Liver (tissue), 9 donors: ENCODE data around the gene KIF1A. TPM values are rescaled to one million over a fixed set of nuclear protein-coding genes. Genes with fewer than 3 reads are reported as not detected.

Experiments
- DNase-seq: peaks from one replicate; pipeline ENCODE4 v3.0.0-alpha.2; 2017; ENCODE audit warnings: low spot score
- H3K27ac ChIP-seq, 2 donors: one replicate each; pipeline ENCODE4 v1.7.0; 2013; ENCODE audit warnings: inconsistent platforms in 2 of 2, low read length in 2 of 2, control low read depth in 1 of 2, low read depth in 1 of 2, mild to moderate bottlenecking in 1 of 2
- H3K27me3 ChIP-seq, 4 donors: one replicate each; pipeline versions ENCODE4 v1.6.1 to v1.7.0; 2013; ENCODE audit warnings: low read length in 3 of 4, inconsistent platforms in 1 of 4, mild to moderate bottlenecking in 1 of 4, moderate library complexity in 1 of 4; ENCODE audit not compliant: control insufficient read depth in 4 of 4, insufficient read depth in 4 of 4
- H3K36me3 ChIP-seq, 4 donors: one replicate each; pipeline versions ENCODE4 v1.6.1 to v1.7.0; 2013; ENCODE audit warnings: low read length in 3 of 4, mild to moderate bottlenecking in 3 of 4, low read depth in 1 of 4, moderate library complexity in 1 of 4; ENCODE audit not compliant: control insufficient read depth in 4 of 4, insufficient read depth in 3 of 4
- H3K4me1 ChIP-seq, 4 donors: one replicate each; pipeline versions ENCODE4 v1.6.1 to v1.7.0; 2013; ENCODE audit warnings: low read length in 3 of 4, mild to moderate bottlenecking in 3 of 4, moderate library complexity in 1 of 4; ENCODE audit not compliant: control insufficient read depth in 4 of 4, insufficient read depth in 4 of 4
- H3K4me3 ChIP-seq, 3 donors: one replicate each; pipeline versions ENCODE4 v1.6.1 to v1.7.0; 2013; ENCODE audit warnings: low read length in 3 of 3, control low read depth in 1 of 3, low read depth in 1 of 3, mild to moderate bottlenecking in 1 of 3
- H3K9ac ChIP-seq, 2 donors: one replicate each; pipeline ENCODE4 v1.7.0; 2013; ENCODE audit warnings: low read length in 2 of 2, mild to moderate bottlenecking in 2 of 2, moderate library complexity in 2 of 2, control low read depth in 1 of 2, low read depth in 1 of 2
- H3K9me3 ChIP-seq, 4 donors: one replicate each; pipeline versions ENCODE4 v1.6.1 to v1.7.0; 2013; ENCODE audit warnings: low read length in 3 of 4; ENCODE audit not compliant: control insufficient read depth in 4 of 4
- FOXA2 ChIP-seq: IDR thresholded peaks from 2 replicates; pipeline ENCODE4 v1.6.1; 2016; ENCODE audit warnings: antibody characterized with exemption
- HNF4G ChIP-seq: IDR thresholded peaks from 2 replicates; pipeline ENCODE4 v1.6.1; 2016; ENCODE audit warnings: antibody characterized with exemption
- JUND ChIP-seq, 2 donors: IDR thresholded peaks; 2 replicates each; pipeline ENCODE4 v1.6.1; 2016; ENCODE audit warnings: antibody characterized with exemption in 2 of 2
- RXRA ChIP-seq, 2 donors: IDR thresholded peaks; 2 replicates each; pipeline ENCODE4 v1.6.1; 2017 to 2018; ENCODE audit warnings: antibody characterized with exemption in 2 of 2, mild to moderate bottlenecking in 1 of 2
- WGBS: extraction: QIAGEN DNeasy Blood & Tissue Kit; methylation state at CpG from one replicate; pipeline ENCODE4 v1.1.7; 2013; 5-methylcytosine and 5-hydroxymethylcytosine counted together
- polyA plus RNA-seq, 2 donors: library from polyadenylated mRNA; stranded (reverse) in 1 of 2; unstranded in 1 of 2; fragments of 200-250 nt in 1 of 2; fragments of >200 nt in 1 of 2; fragmentation: Nextera tagmentation in 1 of 2; extraction: Ambion mirVana in 1 of 2; gene quantifications; one replicate each; pipeline versions ENCODE4 v1.2.1 to v1.2.3, GENCODE V29; 2013 to 2015
- total RNA-seq, 2 donors: library from RNA; depleted of rRNA; stranded (reverse); fragments of >200 nt; gene quantifications; one replicate each; pipeline ENCODE4 v1.2.3, GENCODE V29; 2014
- TF ChIP-seq, protein P1 (sequence below): IDR thresholded peaks from 2 replicates; pipeline ENCODE4 v1.6.1; 2016; ENCODE audit warnings: antibody characterized with exemption, mild to moderate bottlenecking
- TF ChIP-seq, protein P2 (sequence below): IDR thresholded peaks from 2 replicates; pipeline ENCODE4 v1.6.1; 2016; ENCODE audit warnings: antibody characterized with exemption
- TF ChIP-seq, protein P3 (sequence below): IDR thresholded peaks from 2 replicates; pipeline ENCODE4 v1.6.1; 2016; ENCODE audit warnings: antibody characterized with exemption
- donor health status: healthy.
- donor health status: healthy.
- donor health status: healthy.
- donor health status: healthy.
- donor health status: healthy.

Gene KIF1A, protein sequence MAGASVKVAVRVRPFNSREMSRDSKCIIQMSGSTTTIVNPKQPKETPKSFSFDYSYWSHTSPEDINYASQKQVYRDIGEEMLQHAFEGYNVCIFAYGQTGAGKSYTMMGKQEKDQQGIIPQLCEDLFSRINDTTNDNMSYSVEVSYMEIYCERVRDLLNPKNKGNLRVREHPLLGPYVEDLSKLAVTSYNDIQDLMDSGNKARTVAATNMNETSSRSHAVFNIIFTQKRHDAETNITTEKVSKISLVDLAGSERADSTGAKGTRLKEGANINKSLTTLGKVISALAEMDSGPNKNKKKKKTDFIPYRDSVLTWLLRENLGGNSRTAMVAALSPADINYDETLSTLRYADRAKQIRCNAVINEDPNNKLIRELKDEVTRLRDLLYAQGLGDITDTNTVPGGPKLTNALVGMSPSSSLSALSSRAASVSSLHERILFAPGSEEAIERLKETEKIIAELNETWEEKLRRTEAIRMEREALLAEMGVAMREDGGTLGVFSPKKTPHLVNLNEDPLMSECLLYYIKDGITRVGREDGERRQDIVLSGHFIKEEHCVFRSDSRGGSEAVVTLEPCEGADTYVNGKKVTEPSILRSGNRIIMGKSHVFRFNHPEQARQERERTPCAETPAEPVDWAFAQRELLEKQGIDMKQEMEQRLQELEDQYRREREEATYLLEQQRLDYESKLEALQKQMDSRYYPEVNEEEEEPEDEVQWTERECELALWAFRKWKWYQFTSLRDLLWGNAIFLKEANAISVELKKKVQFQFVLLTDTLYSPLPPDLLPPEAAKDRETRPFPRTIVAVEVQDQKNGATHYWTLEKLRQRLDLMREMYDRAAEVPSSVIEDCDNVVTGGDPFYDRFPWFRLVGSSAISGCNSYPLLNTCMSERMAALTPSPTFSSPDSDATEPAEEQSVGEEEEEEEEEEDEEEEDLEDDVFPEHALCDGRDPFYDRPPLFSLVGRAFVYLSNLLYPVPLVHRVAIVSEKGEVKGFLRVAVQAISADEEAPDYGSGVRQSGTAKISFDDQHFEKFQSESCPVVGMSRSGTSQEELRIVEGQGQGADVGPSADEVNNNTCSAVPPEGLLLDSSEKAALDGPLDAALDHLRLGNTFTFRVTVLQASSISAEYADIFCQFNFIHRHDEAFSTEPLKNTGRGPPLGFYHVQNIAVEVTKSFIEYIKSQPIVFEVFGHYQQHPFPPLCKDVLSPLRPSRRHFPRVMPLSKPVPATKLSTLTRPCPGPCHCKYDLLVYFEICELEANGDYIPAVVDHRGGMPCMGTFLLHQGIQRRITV (N-terminal part only)
- total RNA-seq (under 1 TPM; 0.08 to 0.14 TPM), polyA plus RNA-seq (under 1 TPM; 0.03 to 0.21 TPM)

DNA sequence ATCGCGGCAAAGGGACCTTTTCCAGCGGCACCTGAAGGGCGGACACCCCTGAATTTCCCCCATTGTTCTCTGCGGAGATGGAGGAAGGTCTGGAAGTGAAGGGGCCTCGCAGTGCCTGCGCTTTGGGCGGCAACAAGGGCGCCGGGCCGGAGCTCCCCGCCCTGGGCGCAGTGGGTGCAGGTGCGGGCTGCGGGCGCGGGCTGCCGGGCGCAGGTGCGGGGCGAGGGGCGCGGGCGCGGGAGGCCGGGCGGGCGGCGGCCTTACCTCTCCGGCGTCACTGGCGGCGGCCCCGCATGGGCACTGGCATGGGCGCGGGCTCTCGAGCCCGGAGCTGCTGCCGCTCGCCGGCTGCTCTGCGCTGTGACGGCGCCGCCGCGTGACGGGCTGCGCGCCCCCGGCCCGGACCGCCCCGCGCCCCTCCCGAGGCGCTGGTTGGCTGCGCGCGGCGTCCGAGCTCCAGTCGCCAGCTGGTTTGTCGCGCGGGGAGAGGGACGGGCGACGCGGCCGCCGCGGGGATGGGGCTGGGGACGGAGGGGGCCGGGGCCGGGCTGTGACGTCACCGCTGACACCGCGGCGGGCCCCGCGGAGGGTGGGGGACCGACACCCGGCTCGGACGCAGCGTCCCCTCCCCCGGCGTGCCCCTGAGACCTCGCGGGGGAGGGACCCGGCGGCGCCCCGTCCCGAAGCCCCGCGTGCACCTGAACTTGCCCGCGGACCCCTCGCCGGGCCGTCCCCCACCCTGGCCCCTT is at the start of gene KIF1A:
TSS of gene KIF1A (minus strand) at position 362 of the 749 bp plus-strand sequence. CDS start 22,467 bp downstream, outside the sequence.
- WGBS = 2% methylated on average over 104 of the region's 104 CpGs
- Histone ChIP-seq H3K4me3 (peak within 1 kb of the TSS in 1 of 3 donors; percentile 43), H3K9me3 (peaks cover 0 to 3% (median 0%) of the 10 kb centered on the region in 4 donors), H3K4me1 (peaks cover 3 to 19% (median 11%) of the 10 kb centered on the region in 4 donors), H3K27ac (no peak within 1 kb of the TSS), H3K9ac (no peak within 1 kb of the TSS), H3K27me3 (peaks cover 0 to 17% (median 1%) of the 10 kb centered on the region in 4 donors), H3K36me3 (no peaks in the 10 kb centered on the region)
- no peak for DNase-seq
- TF ChIP-seq HNF4G = no peak
- TF ChIP-seq, protein P1, sequence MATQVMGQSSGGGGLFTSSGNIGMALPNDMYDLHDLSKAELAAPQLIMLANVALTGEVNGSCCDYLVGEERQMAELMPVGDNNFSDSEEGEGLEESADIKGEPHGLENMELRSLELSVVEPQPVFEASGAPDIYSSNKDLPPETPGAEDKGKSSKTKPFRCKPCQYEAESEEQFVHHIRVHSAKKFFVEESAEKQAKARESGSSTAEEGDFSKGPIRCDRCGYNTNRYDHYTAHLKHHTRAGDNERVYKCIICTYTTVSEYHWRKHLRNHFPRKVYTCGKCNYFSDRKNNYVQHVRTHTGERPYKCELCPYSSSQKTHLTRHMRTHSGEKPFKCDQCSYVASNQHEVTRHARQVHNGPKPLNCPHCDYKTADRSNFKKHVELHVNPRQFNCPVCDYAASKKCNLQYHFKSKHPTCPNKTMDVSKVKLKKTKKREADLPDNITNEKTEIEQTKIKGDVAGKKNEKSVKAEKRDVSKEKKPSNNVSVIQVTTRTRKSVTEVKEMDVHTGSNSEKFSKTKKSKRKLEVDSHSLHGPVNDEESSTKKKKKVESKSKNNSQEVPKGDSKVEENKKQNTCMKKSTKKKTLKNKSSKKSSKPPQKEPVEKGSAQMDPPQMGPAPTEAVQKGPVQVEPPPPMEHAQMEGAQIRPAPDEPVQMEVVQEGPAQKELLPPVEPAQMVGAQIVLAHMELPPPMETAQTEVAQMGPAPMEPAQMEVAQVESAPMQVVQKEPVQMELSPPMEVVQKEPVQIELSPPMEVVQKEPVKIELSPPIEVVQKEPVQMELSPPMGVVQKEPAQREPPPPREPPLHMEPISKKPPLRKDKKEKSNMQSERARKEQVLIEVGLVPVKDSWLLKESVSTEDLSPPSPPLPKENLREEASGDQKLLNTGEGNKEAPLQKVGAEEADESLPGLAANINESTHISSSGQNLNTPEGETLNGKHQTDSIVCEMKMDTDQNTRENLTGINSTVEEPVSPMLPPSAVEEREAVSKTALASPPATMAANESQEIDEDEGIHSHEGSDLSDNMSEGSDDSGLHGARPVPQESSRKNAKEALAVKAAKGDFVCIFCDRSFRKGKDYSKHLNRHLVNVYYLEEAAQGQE = no peak
- TF ChIP-seq, protein P2, sequence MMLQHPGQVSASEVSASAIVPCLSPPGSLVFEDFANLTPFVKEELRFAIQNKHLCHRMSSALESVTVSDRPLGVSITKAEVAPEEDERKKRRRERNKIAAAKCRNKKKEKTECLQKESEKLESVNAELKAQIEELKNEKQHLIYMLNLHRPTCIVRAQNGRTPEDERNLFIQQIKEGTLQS = no peak
- TF ChIP-seq RXRA (IDR thresholded peaks at IDR 0.05) = no peak
- TF ChIP-seq, protein P3, sequence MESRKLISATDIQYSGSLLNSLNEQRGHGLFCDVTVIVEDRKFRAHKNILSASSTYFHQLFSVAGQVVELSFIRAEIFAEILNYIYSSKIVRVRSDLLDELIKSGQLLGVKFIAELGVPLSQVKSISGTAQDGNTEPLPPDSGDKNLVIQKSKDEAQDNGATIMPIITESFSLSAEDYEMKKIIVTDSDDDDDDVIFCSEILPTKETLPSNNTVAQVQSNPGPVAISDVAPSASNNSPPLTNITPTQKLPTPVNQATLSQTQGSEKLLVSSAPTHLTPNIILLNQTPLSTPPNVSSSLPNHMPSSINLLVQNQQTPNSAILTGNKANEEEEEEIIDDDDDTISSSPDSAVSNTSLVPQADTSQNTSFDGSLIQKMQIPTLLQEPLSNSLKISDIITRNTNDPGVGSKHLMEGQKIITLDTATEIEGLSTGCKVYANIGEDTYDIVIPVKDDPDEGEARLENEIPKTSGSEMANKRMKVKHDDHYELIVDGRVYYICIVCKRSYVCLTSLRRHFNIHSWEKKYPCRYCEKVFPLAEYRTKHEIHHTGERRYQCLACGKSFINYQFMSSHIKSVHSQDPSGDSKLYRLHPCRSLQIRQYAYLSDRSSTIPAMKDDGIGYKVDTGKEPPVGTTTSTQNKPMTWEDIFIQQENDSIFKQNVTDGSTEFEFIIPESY = no peak
- TF ChIP-seq JUND (IDR thresholded peaks at IDR 0.05) = no peak
- TF ChIP-seq FOXA2 = no peak
